GM21576 (cell line): ENCODE results near the gene B3GNT4.
"Not testable (repeated sequence)": the region's sequence is repeated elsewhere in the genome, so short reads cannot be mapped to it uniquely, and the experiment has no call there.

ENCODE experiments used
- ATAC-seq: cut with Tn5 transposase; IDR thresholded peaks from one replicate; pipeline ENCODE4 v1.9.1; 2021; ENCODE audit warnings: mild to moderate bottlenecking, moderate library complexity; ENCODE audit not compliant: unreplicated experiment

B3GNT4 gene

GRCh38 chr12:122203301-122204166 lies at the start of gene B3GNT4:
Gene B3GNT4 (plus strand): TSS chr12:122203709. CDS start chr12:122204619, 910 bp downstream.
- ATAC-seq, result no peak

GRCh38 chr12:122155705-122156104 lies 47.8 kb upstream of the B3GNT4 start:
- no peak for ATAC-seq

GRCh38 chr12:122158700-122159285 lies 44.7 kb upstream of the B3GNT4 start:
- ATAC-seq, result no peak

GRCh38 chr12:122159882-122160281 lies 43.6 kb upstream of the B3GNT4 start:
- ATAC-seq, result no peak

- no peak for ATAC-seq
These were observed 42.7 kb upstream of the B3GNT4 start for GRCh38 chr12:122160761-122161160.

- ATAC-seq, result no peak
These were observed 41.8 kb upstream of the B3GNT4 start for GRCh38 chr12:122161682-122162081.

GRCh38 chr12:122162976-122163375 lies 40.5 kb upstream of the B3GNT4 start:
- ATAC-seq, result no peak

GRCh38 chr12:122166422-122167349 lies 36.8 kb upstream of the B3GNT4 start:
- ATAC-seq, result peak; percentile 72

- ATAC-seq, result no peak
These were observed 36.1 kb upstream of the B3GNT4 start for GRCh38 chr12:122167356-122167925.

GRCh38 chr12:122168492-122168891 lies 35.0 kb upstream of the B3GNT4 start:
- no peak for ATAC-seq

GRCh38 chr12:122171399-122171798 lies 32.1 kb upstream of the B3GNT4 start:
- ATAC-seq, result no peak

GRCh38 chr12:122172262-122172939 lies 31.1 kb upstream of the B3GNT4 start:
- no peak for ATAC-seq

GRCh38 chr12:122174155-122174845 lies 29.2 kb upstream of the B3GNT4 start, which contains the start of gene IL31:
Gene IL31 (minus strand): TSS chr12:122174221. CDS start chr12:122174172, 49 bp downstream.
- ATAC-seq, result no peak

GRCh38 chr12:122176473-122176872 lies 27.0 kb upstream of the B3GNT4 start:
- not testable (repeated sequence) for ATAC-seq

- ATAC-seq, result no peak
These were observed 20.5 kb upstream of the B3GNT4 start, which contains the start of gene LRRC43 for GRCh38 chr12:122182887-122183587. Gene LRRC43 (plus strand): TSS chr12:122183123. CDS start chr12:122183145, 22 bp downstream.

- no peak for ATAC-seq
These were observed 19.9 kb upstream of the B3GNT4 start for GRCh38 chr12:122183588-122183940.

- ATAC-seq, result no peak
These were observed 19.0 kb upstream of the B3GNT4 start for GRCh38 chr12:122184517-122184916.

- ATAC-seq, result no peak
These were observed 18.4 kb upstream of the B3GNT4 start for GRCh38 chr12:122185079-122185478.

GRCh38 chr12:122185494-122186082 lies 17.9 kb upstream of the B3GNT4 start:
- ATAC-seq, result no peak
